T follicular helper cell (primary cell): ENCODE data around the gene GNG12.

Experiments
- DNase-seq: peaks from one replicate; pipeline ENCODE4 v3.0.0-alpha.2; 2020; ENCODE audit warnings: low read depth
- total RNA-seq, 2 experiments: gene quantifications; one replicate each; lab custom pipeline; 2026; lab: John Stamatoyannopoulos, UW

The GNG12 gene
- total RNA-seq = 0.54 to 0.74 reads per million in 2 experiments

DNA sequence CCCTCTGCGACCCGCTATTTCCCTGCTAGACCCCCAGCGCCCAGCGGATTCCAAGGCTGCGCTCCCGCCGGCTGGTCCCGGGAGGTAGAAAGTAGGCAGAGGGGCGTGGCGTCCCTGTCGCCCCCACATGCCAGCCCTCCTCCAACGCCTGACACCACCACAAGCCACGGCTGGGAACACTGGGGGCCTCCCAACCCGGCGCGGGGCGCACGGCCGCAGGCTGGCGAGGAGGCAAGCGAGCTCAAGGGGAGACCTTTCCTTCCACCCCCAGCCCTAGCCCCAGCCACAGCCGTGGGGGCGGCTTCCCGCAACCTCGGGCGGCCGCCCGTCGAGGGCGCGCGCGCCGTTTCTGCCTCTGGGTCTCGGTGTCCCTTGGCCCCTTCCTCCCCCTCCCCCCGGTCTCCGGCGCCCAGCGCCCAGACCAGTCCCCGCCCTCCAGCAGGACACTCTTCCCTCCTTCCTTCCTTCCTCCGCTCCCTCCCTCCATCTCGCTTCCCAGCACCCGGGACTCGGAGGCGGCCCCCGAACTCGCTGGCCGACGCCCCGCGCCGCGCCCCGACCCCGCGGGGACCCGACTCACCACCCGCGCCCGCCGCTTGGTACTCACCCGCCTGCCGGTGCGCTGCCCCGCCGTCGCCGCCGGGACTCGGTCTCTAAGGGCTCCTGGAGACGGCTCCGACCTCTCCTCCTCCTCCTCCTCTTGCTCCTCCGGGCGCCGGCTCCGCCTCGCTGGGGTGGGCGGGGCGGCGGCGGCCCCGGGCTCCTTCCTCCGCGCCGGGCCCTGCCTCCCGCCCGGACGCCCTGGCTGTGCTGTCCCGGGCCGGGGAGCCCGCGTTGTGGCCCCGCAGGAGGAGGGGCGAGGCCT lies at the start of gene GNG12:
Gene GNG12 (minus strand): TSS at position 731 of the 865 bp plus-strand sequence. CDS start 125,781 bp downstream, outside the sequence.
- no peak for DNase-seq

GRCh38 chr1:67882196-67882958 lies 49.1 kb upstream of the GNG12 start:
- no peak for DNase-seq

DNA sequence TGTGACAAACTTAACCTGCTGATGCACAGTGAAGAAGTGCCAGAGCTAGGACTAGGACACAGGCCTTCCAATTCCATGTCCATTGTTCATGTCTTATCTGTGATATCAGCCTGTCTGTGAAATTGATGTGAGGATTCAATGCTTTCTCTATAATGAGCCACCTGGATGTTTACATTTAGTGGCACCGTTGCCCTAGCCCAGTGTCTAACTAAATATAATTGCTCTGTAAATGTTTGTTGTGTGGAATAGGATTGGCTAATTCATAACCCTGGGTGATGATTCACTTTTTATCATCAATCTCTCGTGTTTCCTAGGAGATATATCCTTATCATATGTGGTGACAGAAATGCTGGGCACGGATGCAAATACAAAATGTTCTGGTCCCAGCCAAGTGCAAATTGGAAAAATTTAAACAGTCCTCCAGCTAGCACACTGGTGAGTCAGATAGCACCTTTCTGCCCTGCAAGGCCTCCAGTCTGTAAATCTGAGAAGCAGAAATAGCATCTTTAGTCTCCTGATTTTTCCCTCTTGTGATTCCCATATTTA lies 46.9 kb upstream of the GNG12 start:
- DNase-seq = no peak

DNA sequence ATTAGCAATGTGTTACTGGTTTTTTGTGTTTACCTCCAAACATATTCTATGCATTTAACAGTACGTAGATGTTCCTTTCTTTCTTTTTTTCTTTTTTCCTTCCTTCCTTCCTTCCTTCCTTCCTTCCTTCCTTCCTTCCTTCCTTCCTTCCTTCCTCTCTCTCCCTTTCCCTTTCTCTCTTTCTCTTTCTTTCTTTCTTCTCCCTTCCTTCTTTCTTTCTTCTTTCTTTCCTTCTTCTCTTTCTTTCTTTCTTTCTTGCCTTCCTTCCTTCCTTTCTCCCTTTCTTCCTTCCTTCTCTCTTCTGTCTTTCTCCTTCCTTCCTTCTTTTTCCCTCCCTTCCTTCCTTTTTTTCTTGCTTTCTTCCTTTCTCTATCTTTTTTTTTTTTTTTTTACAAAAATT lies 46.2 kb upstream of the GNG12 start:
- DNase-seq = no peak

GRCh38 chr1:67874501-67875111 lies 41.3 kb upstream of the GNG12 start:
- no peak for DNase-seq

- no peak for DNase-seq
These were observed 36.0 kb upstream of the GNG12 start for GRCh38 chr1:67869233-67869632.

- no peak for DNase-seq
These were observed 30.4 kb upstream of the GNG12 start for GRCh38 chr1:67863637-67864036.

DNA sequence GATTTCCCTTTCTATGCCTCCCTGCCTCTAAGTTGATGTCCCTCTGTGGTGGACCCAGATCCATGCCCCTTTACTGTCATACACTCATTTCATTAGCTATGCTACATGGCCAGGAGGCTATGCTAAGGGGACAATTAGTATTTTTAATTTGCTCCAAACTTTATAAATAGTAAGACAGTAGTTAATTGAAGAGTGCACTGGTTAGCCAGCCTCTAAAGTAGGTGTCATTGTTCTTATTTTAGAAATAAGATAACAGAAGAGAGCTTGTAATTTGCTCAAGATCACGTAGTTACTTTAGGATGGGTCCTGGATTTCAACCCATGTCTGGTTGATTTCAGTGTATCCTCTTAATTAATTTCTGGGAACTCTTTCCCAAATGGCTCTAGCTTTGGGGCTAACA lies 29.4 kb upstream of the GNG12 start:
- DNase-seq = no peak

DNA sequence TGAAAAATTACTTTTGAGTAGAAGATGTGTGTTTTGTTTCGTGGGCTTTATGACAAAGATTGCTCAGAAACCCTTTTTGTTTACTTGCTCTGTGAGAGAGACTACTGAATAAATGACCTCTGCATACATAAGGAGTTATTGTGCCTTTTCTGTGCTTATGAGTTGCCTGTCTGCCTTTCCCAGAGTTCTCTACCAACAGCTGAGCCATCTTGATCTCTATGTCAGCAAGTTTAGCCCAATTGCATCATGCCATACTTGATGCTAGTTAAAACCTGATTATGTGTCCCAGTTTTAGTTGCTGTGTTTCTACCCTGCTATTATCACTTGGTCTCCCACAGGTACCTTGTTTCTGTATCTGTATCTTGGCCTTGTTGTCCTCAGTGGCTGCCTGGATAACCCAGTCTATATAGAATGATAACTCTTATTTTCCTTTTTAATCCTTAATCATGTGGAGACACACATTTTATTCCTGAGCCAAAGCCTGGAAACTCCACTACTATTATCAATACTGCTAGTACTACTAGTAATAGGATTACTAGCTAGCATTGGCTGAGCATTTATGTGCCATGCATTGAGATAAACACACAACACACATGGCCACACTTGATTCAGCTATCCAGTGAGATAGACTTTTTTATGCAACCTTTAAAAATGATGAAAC lies 28.7 kb upstream of the GNG12 start:
- no peak for DNase-seq

DNA sequence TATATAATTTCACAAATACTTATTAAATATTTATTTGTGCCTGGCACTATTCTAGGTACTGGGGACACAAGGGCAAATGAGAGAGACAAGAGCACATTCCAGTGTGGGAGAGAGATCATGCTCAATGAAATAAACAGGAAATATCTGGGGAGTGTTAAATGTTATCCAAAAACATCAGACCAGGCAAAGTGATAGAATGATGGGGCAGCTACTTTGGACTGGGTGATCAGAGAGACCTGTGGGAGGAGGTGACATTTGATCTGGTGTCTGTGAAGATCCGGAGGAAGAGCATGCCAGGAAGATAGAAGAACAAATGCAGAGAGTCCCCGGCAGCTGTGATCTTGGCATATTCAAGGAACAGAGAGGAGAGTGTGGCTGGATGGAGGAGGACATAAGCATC lies 27.5 kb upstream of the GNG12 start:
- DNase-seq = no peak

DNA sequence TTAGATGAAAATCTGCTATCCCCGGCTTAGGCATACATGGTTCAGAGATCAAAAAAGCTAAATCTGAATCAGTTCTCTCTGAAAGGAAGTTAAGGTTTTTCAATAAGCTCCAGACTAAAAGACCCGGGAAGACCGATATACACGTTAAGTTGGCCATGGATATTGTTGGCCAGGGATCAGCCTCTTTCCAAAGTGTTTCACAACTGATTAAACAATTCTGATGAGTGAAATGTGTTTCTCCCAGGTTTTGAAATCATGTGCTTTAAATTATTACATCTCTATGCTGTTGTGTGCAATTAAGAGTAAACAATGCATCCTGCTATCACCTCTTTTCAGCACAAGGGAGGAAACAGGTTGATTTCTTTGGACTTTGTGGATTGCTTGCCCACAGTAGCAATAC lies 23.7 kb upstream of the GNG12 start:
- no peak for DNase-seq

GRCh38 chr1:67855961-67856360 lies 22.7 kb upstream of the GNG12 start:
- DNase-seq = no peak

- DNase-seq = no peak
These were observed 22.2 kb upstream of the GNG12 start for GRCh38 chr1:67855444-67855843.

- no peak for DNase-seq
These were observed 20.4 kb upstream of the GNG12 start for GRCh38 chr1:67853704-67854103.

GRCh38 chr1:67851800-67852199 lies 18.5 kb upstream of the GNG12 start:
- DNase-seq = no peak

GRCh38 chr1:67850611-67851075 lies 17.4 kb upstream of the GNG12 start:
- no peak for DNase-seq

- DNase-seq = no peak
These were observed 16.9 kb upstream of the GNG12 start for GRCh38 chr1:67850151-67850551.

DNA sequence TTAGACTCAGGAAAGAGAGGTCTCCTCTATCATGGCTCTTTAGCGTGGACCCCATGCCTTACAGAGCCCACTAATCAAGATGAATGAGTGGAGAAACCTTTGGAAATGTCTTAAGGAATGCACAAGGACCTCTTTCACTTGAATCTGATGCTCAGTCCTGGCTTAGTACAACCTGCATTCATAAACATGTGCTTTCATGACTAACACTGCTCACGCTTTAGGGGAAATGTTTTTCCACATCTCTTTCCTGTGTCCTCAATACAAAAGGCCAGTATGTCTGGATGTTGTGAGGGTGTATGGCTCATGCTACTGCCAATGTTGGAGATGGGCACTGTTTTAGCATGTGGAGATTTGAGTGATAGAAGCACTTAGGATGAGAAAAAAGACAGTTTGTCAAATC lies 14.2 kb upstream of the GNG12 start:
- DNase-seq = no peak

DNA sequence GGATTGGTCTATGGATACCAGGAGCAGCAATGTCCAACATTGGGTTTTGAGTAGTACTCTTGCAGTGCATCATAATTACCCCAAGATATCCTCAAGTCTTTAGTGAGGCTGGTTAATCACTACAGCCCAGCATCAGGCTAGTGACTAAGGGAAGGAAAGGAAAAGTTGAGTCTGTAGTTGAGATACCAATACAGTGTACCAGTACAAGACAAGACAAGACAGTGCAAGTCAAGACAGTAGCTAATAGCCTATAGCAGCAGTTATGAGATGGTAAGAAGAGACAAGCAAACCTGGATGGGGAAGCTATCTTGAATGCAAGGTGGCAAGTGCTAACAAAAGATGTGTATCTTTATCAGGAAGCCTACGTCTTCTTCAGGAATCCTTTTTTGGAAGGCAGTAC lies 13.3 kb upstream of the GNG12 start:
- no peak for DNase-seq

DNA sequence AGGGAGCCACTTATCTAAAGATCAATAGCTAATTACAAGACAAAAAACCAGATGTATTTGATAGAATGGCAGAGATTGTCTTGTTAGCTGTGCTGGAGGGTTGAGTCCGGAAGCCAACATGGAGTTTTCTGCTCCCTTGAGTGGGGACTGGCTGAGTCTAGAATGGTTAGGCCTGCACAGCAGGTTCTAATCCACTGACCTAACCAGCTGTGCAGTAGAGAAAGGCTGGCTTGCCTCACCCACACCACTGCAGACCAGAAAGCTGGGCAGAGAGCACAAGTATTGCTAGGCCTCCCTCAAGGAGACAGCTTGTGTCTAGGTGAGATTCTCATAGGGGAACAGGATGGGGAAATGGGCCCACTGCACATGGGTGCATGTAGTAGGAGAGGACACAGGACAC lies 11.7 kb upstream of the GNG12 start:
- DNase-seq = no peak

DNA sequence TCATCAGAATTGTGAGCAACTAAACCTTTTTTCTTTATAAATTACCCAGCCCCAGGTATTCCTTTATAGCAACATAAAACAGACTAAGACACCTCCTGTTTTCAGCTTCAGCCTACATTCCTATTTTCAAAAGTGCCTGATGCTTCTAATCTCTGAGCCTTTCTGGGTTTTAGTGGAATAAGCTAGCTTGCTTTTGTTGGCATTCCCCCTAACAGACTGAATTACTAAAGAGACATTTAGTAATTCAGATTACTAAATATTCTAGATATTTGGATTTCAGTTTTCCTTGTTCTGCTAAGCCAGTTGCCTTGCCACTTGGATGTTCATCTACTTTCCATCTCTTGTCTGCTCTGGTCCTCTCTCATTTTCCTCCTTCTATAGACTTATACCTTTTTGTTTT lies 10.5 kb upstream of the GNG12 start:
- DNase-seq = no peak

DNA sequence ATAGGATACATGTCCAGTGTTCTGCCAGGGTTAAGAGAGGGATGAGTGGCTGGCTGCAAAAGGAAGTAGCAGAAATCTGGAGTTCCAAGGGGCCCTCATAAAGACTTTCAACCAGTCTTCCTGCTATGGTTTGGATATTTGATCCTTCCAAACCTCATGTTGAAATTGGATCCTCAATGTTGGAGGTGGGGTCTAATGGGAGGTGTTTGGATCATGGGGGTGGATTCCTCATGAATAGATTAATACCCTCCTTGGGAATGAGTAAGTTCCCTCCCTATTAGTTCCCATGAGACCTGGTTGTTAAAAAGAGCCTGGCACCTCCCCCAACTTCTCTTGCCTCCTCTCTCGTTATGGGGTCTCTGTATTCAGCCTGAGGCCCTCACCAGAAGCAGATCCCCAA lies 10.1 kb upstream of the GNG12 start:
- DNase-seq = no peak
